HCT116 (cell line): ENCODE results near the gene SMS.

Experiments used
- EGR1 ChIP-seq: IDR thresholded peaks from 2 replicates; pipeline ENCODE4 v1.6.1; 2012; ENCODE audit warnings: low read depth
- REST ChIP-seq: IDR thresholded peaks from 2 replicates; pipeline ENCODE4 v1.6.1; 2012; ENCODE audit warnings: low read depth
- SRF ChIP-seq: IDR thresholded peaks from 2 replicates; pipeline ENCODE4 v1.6.1; 2012; ENCODE audit warnings: low read depth

DNA sequence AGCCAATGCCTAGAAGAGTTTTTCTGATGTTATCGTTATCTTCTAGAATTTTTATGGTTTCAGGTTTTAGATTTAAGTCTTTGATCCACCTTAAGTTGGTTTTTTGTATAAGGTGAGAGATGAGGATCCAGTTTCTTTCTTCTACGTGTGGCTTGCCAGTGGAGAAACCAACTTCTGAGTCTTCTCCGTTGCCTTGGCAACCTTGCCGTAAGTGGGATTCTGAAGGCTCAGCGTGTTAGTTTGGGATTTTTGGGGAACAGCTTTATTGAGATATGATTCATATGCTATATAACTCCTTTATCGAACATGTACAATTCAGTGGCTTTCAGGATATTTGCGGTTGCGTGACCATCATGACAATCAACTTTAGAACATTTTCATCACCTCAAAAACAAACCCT lies 17.7 kb downstream of the SMS start:
- TF ChIP-seq REST (no peak), SRF (no peak), EGR1 (no peak)
